Stromal cell of bone marrow (primary cell): ENCODE measurements around the gene TNFAIP8L3.
A peak's percentile ranks its signal among the peaks of the same experiment; 100 is the strongest.

ENCODE experiments used
- DNase-seq: peaks from one replicate; pipeline ENCODE4 v3.0.0-alpha.2; 2012; ENCODE audit warnings: low read depth

Gene TNFAIP8L3

GRCh38 chr15:51117270-51117669, 22.6 kb upstream of the TNFAIP8L3 start:
- DNase-seq: peak; percentile 21

GRCh38 chr15:51114437-51115119, 19.9 kb upstream of the TNFAIP8L3 start:
- peak; percentile 45 for DNase-seq

- no peak for DNase-seq
These were observed 17.4 kb upstream of the TNFAIP8L3 start for GRCh38 chr15:51112078-51112477.

DNA sequence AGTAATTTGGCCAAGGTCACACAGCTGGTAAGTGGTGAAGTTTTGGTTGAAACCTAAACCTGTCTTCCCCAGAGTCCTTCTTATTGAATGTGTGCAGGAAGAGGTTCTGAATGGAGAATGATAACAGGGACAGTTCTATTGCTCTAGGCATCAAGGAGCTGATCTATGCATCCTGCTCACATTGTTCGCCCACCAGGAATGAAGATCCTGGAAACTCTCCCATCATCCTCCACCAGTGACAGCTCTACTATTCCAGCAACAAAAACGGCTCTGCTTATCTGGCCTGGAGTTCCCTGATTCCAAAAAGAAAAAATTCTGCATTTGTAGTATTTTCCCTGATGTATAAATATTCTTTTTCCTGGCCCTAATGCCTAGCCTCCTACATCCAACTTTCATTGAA, 16.4 kb upstream of the TNFAIP8L3 start:
- no peak for DNase-seq

DNA sequence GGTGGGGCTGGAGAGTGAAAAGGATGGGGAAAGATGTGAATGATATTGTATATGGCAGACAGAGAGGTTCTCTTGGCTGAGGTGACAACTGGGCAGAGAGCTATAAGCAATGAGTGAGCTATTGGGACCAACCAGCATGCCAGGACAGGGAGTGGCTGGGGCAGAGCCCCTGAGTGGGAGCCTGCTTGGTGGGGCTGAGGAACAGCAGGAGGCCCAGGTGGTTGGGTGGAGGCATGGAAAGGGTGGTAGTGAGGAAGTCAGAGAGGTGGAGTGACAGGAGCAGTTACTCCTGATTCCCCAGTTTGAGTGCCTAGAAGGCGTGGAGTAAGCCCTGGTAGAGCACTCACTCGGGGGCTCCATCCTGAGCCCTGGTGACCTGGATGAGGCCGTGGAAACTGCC, 15.5 kb upstream of the TNFAIP8L3 start:
- no peak for DNase-seq

DNA sequence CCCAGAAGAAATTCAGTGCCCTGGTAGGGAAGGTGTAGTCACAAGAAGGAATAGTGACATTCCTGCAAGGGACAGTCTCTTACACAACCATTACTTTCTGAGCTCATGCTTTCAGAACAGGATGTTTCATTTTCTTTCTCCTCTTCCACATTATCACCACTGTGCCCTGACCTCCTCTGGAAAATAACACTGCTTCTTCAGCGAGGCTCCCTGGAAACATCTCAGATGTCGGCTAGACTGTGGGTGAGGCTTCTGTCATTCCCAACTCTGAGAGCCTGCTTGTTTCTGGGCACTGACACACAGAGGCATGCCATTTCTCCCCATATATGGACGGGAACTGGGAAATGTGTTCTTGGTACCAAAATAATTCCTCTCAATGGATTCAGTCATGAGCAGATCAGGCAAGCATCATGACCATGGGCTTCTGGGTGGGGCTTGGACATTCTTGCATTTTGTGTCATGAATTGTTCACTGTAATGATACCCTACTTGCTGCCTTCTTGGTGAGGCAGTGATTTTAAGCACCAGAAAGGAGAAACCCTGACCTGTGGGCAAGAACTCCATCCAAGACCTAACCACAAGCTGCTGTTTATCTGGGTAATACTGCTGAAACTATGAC, 14.3 kb upstream of the TNFAIP8L3 start:
- DNase-seq: peak; percentile 96

DNA sequence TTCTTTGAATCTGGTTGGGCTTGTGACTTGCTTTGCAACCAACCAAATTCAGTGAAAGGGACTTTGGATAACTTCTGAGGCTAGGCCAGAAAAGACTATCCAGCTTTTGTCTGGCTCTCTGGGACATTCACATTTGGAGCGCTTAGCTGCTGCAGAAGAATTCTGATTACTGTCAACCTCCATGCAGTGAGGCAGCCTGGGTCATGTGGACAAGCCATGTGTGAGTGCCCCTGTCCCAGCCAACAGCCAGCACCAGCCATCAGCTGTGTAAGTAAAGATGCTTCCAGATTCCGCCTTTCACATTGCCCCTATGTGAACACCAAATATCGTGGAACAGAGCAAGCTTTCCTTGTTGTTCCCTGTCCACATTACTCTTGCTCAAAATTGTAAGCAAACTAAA, 12.9 kb upstream of the TNFAIP8L3 start:
- DNase-seq: no peak

DNA sequence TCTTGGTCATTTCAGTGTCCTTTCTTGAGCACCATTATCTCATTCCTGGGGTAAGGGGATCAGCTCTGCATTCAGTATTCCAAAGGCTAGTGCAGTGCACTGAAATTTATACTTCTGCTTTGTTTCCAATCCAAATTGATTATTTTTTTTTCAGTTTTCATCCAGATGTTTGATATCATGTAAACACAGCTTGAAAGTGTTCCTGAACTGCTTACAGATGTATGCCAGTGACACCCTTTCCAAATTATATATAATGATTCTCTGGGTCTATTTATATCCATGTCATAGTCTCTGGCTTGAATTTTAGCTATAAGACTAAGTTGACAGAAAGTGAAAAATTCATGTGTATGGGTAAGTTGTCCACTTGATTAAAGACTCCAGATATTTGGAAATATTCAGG, 11.8 kb upstream of the TNFAIP8L3 start:
- DNase-seq: no peak

DNA sequence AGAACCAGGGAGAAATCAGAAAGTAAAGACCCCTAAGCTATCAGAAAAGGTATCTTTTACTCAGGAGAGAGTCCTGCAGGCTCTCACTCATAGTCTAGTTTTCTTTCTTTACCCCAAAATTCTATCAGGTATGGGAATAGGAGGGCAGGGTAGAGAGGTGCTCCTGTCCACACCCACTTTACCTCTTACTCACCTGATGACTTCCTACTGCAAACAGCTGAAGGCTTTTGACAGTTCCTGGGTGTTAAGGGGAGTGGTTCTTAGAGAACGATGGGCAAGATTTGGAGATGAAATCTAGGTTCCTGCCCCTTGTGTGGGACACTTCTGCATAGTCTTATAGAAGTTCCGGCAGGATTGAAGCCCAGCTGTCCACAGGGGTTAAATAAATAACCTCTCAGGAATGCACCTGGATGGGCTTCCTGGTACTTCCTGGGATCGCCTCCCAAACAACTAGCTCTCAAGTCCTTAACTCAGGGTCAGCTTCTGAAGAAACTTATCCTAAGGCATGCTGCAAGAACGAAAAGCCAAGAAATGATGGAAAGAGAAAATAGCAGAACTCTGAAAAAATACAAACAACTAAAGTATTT, 10.8 kb upstream of the TNFAIP8L3 start:
- DNase-seq: no peak

- DNase-seq: peak; percentile 73
These were observed 9.8 kb upstream of the TNFAIP8L3 start for GRCh38 chr15:51104512-51104911.

- peak; percentile 81 for DNase-seq
These were observed 8.6 kb upstream of the TNFAIP8L3 start for GRCh38 chr15:51103330-51103729.

DNA sequence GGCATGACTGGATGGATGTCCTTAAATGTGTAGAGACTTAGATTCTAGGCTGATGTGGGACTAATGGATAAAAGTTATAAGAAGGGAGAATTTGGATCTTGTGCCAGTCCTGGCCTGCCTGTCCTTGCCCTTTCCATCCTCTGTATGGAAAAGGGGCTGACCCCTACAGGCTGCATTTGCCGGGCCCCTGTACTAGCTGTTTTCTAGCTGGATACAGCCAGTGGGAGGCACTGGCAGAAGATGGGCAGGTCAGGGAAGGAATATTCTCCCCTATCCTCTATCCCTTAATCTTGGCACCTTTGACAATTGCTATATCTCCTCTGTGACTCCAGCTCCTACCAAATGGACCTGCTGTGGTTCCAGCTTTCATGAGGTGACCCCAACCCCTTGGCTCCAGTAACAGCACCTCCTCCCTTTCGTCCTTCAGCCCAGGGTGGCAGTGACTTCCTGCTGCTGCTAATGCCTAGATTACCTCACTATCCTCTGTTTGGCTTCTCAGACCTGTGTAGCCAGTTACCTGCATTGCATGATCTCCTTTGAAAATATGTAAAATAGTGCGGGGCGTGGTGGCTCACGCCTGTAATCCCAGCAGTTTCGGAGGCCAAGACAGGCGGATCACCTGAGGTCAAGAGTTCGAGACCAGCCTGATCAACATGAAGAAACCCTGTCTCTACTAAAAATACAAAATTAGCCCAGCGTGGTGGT, 6.2 kb upstream of the TNFAIP8L3 start:
- DNase-seq: no peak

DNA sequence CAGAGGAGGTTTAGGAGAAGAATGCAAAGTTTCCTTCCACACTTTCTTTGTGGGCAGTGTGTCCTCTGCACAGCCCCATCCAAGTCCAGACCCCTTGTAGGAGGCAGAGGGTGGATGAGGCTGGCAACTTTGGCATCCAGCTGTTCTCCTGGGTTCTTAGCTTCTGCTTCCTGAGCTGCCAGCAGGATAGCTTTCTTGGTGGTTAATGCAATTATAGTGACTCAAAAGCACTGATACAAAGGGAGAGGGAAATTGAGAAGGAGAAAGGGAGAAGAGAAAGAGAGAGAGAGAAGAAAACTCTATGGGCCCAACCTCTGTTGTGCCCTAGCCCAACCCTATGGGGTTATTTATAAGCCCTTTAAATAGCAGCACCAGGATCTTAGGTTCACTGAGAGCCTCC, 4.5 kb upstream of the TNFAIP8L3 start:
- DNase-seq: no peak

DNA sequence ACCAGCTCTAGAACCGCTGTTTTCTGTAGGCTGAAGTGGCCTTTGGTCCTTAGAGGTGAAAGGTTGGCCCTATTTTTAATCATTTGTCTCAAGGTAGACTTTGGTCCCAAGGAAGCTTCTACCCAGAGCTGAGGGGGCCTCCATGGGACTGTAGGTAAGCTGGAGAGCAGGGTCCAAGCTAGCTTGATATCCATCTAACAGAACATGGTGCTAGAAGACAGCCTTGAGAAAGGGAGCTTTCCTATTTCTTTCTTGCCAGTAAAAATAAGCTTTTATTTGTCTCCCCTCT, 3.6 kb upstream of the TNFAIP8L3 start:
- DNase-seq: no peak

- DNase-seq: peak; percentile 44
These were observed 3.0 kb upstream of the TNFAIP8L3 start for GRCh38 chr15:51097553-51098330.

DNA sequence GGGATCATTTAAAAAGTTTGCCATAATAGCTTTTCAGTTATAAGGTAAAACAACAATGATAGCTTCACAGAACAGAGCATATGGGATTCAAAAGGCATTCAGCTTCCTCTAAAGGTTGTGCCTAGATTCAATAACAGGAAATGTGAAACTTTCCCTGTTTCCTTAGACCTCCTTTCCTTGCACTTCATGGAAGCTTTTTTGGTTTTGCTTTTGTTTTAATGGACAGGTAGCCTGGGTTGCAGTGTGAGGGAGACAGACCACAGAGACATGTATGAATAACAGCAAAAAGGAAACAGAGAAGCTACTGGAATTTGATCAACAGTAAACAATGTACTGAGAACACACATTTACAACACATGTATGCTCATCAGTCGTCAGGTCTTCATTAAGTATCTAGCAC, 2.3 kb upstream of the TNFAIP8L3 start:
- DNase-seq: no peak

DNA sequence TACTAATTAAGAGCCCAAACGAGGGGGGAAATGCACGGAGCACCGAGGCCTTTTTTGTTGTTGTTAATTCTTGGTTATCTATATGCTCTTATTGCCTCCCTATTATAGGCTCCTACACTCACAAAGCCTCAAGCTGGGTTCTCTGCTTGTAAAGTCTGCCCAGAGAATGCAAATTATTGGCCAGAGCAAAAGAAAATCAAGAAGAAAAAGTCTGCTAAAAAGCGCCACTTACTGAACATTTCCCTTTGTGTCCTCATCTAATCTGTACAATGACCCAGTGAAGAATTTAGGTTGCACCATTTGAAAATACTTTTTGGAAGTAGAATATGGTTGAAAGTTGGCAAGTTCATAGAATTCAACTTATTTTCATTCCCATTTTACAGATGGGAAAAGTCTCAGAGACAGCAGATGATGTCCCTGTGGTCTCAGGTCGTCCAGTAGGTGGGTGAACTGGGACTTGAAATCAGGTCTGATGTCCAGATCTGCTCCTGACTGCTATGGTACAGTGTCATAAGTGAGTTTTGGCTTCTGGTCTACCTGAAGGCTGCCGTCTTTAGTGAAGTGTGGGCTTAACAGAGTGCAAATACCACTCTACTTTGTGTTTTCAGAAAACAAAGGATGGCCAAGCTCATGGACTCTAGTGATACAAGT, 1.1 kb upstream of the TNFAIP8L3 start:
- no peak for DNase-seq

- DNase-seq: no peak
These were observed 684 bp downstream of the TNFAIP8L3 start for GRCh38 chr15:51093839-51094605.

DNA sequence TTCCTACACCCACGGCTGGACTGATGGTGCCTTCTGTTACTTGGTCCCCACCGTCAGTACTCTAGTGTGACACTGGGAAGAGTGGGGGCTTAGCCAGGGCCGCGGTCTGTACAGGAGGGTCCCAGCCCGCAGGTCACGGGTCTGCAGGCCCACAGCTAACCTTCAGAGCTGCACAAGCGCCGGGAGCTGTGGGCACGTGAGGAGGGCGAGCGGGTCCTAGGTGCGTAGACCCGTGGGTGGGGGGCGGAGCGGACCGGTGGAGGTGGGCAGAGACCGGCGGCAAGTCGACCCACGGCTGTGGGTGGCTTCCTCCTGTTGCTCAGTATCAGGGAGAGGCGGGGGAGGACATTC, 1.2 kb downstream of the TNFAIP8L3 start:
- DNase-seq: no peak

GRCh38 chr15:51092480-51093040, 2.1 kb downstream of the TNFAIP8L3 start:
- DNase-seq: no peak

GRCh38 chr15:51090753-51091152, 4.0 kb downstream of the TNFAIP8L3 start:
- no peak for DNase-seq
